Osteoblast (primary cell): ENCODE measurements around the gene LINC01488. TPM values are rescaled to one million over a fixed set of nuclear protein-coding genes. Genes with fewer than 3 reads are reported as not detected.

ENCODE experiments used
- DNase-seq: peaks from one replicate; pipeline ENCODE4 v3.0.0; 2011; ENCODE audit warnings: low spot score, mixed read lengths; ENCODE audit not compliant: insufficient read length; ENCODE audit errors: missing footprints
- H2AFZ ChIP-seq: 2 replicates; pipeline ENCODE4 v1.6.0; 2011; ENCODE audit warnings: mild to moderate bottlenecking, low read length
- H3K27ac ChIP-seq: 2 replicates; pipeline ENCODE4 v1.5.1; 2011; ENCODE audit warnings: mild to moderate bottlenecking, low read depth, low read length, moderate library complexity
- H3K27me3 ChIP-seq: 2 replicates; pipeline ENCODE4 v1.6.0; 2012; ENCODE audit warnings: mild to moderate bottlenecking, control low read depth, inconsistent platforms, low read length, moderate library complexity; ENCODE audit not compliant: insufficient read depth
- H3K36me3 ChIP-seq: 2 replicates; pipeline ENCODE4 v1.5.1; 2011; ENCODE audit warnings: mild to moderate bottlenecking, low read length, control low read depth, moderate library complexity; ENCODE audit not compliant: insufficient read depth
- H3K4me1 ChIP-seq: 2 replicates; pipeline ENCODE4 v1.5.1; 2011; ENCODE audit warnings: mild to moderate bottlenecking, low read length, control low read depth, moderate library complexity; ENCODE audit not compliant: insufficient read depth
- H3K4me2 ChIP-seq: 2 replicates; pipeline ENCODE4 v1.6.0; 2011; ENCODE audit warnings: mild to moderate bottlenecking, low read length; ENCODE audit not compliant: insufficient read depth
- H3K4me3 ChIP-seq: fragments of 200-600 bp; sonication (generic); 3 replicates; pipeline ENCODE4 v1.5.1; 2012; ENCODE audit warnings: mild to moderate bottlenecking, low read length, inconsistent platforms; ENCODE audit not compliant: insufficient read depth
- H3K79me2 ChIP-seq: 2 replicates; pipeline ENCODE4 v1.6.0; 2012; ENCODE audit warnings: mild to moderate bottlenecking, low read length, control low read depth, inconsistent platforms; ENCODE audit not compliant: insufficient read depth
- H3K9me3 ChIP-seq: 2 replicates; pipeline ENCODE4 v1.5.1; 2011; ENCODE audit warnings: low read depth, low read length, control low read depth
- H4K20me1 ChIP-seq: 2 replicates; pipeline ENCODE4 v1.6.0; 2012; ENCODE audit warnings: mild to moderate bottlenecking, low read length, control low read depth; ENCODE audit not compliant: insufficient read depth
- total RNA-seq: library from RNA; depleted of rRNA; stranded (reverse); fragments of >200 nt; gene quantifications from 2 replicates; pipeline ENCODE4 v1.2.3, GENCODE V29; 2012
- TF ChIP-seq, protein P1 (sequence below): IDR thresholded peaks from 2 replicates; pipeline ENCODE4 v1.5.1; 2011; ENCODE audit warnings: mild to moderate bottlenecking, low read depth, low read length, moderate library complexity; ENCODE audit errors: extremely low read depth

LINC01488 gene
- total RNA-seq, 1 donor: not detected

DNA sequence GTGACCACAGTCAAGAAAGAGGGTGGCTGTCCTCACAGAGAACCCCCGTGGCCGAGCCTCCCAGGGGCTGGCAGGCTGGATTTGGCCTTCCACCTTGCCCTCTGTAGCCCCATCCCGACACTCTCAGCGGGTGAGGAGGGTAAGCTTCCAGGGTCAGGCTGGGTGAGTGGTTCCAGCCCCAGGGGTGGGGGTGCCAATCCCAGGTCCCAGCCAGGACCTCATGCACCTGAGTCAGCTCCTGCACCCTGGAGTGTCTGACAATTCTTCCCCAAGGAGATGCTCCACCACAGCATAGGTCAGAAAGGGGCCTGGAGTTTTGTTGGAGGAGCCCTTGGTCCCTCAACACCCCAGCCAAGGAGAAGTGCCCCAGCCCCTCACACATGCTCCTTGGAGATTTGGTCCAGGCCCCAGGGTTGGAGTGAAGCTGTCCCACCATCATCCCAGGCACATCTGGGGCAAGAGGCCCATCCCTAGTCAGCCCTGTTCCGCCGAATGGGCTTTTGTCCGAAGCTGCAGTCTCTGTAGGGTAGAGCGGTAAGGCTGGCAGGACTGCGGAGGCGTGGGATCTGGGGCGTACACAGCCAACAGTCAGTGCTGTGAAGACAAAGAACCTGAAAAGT is 8.4 kb downstream of the LINC01488 start:
- no peak overlapping the region for H3K4me3 ChIP-seq
- H2AFZ ChIP-seq: no peak overlapping the region
- no peaks in the 10 kb centered on the region for H4K20me1 ChIP-seq
- H3K9me3 ChIP-seq: no peaks in the 10 kb centered on the region
- no peak overlapping the region for H3K27ac ChIP-seq
- no peaks in the 10 kb centered on the region for H3K27me3 ChIP-seq
- H3K4me1 ChIP-seq: no peaks in the 10 kb centered on the region
- TF ChIP-seq, protein P1, sequence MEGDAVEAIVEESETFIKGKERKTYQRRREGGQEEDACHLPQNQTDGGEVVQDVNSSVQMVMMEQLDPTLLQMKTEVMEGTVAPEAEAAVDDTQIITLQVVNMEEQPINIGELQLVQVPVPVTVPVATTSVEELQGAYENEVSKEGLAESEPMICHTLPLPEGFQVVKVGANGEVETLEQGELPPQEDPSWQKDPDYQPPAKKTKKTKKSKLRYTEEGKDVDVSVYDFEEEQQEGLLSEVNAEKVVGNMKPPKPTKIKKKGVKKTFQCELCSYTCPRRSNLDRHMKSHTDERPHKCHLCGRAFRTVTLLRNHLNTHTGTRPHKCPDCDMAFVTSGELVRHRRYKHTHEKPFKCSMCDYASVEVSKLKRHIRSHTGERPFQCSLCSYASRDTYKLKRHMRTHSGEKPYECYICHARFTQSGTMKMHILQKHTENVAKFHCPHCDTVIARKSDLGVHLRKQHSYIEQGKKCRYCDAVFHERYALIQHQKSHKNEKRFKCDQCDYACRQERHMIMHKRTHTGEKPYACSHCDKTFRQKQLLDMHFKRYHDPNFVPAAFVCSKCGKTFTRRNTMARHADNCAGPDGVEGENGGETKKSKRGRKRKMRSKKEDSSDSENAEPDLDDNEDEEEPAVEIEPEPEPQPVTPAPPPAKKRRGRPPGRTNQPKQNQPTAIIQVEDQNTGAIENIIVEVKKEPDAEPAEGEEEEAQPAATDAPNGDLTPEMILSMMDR: no peak
- H3K36me3 ChIP-seq: no peaks in the 10 kb centered on the region
- peak; percentile 0 for DNase-seq
- no peak overlapping the region for H3K4me2 ChIP-seq
- no peaks in the 10 kb centered on the region for H3K79me2 ChIP-seq

DNA sequence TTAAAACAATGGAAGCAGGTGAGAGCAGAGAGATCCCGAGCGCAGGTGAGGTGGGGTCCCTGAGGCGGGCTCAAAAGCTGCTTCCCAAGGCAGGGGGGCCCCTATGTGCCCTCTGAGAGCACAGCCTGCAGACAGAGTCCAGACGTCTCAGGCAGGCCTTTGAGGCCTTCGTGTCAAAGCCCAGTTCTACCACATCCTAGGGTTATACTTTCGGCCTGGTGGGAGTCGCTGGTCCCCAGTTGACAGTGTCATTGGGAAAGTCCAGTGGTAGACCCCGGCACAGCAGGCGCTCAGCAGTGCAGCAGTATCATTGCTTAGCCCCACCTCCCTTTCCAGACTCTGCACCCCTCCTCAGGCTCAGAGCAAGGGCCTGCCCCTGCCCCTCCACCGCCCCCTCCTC is 9.1 kb downstream of the LINC01488 start:
- Histone ChIP-seq H4K20me1 (no peaks in the 10 kb centered on the region), H3K4me2 (no peak overlapping the region), H3K27ac (no peak overlapping the region), H2AFZ (no peak overlapping the region), H3K9me3 (no peaks in the 10 kb centered on the region), H3K27me3 (no peaks in the 10 kb centered on the region), H3K4me3 (no peak overlapping the region), H3K4me1 (no peaks in the 10 kb centered on the region), H3K79me2 (no peaks in the 10 kb centered on the region), H3K36me3 (no peaks in the 10 kb centered on the region)
- TF ChIP-seq, protein P1: no peak
- DNase-seq: peak; percentile 3

DNA sequence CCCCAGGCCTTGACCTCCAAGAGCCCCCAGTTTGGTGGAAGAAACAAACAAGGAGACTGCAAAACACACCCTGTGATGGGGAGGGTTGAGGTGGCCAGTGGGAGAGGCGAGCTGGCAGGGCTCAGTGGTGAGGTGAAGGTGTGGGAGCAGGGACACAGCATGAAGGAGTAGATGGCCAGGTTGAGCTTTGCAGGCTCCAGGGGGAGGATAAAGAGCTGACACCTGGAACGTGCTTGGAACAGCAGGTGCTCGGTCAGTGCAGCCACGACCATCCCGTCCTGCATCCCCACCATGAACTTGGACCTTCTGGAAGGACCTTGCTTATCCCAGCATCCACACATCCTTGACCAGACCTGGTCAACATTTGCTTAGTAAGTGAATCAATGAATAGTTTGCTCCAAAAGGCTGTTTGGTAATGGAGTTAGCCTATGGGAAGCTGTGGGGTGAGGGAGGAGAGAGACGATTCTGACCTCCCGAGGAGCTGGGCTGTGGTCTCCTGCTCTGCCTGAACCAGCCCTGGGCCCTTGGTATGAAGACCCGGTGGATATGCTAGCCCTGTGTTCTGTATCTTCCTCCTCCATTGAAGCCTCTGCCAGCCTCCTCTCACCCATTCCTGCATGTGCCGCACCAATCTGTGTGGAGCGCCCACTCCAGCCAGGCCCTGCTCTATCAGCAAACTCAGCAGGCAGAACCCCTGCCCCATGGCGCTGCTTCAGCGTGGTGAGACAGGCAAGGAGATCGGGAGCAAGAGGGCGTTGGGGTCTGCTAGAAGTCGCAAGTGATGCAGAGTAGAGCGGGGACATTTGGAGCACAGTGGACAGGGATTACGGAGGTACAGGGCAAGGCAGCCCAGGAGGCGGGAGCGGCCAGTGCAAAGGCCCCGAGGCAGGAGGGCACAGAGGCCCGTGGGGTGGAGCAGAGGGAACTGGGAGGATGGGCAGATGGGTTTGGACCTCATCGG is 9.9 kb downstream of the LINC01488 start:
- H2AFZ ChIP-seq: no peak overlapping the region
- peak; percentile 73 for DNase-seq
- H3K4me2 ChIP-seq: no peak overlapping the region
- peaks cover under 1% of the 10 kb centered on the region for H3K4me1 ChIP-seq
- H3K79me2 ChIP-seq: no peaks in the 10 kb centered on the region
- no peak overlapping the region for H3K4me3 ChIP-seq
- H4K20me1 ChIP-seq: no peaks in the 10 kb centered on the region
- TF ChIP-seq, protein P1: no peak
- H3K27me3 ChIP-seq: no peaks in the 10 kb centered on the region
- no peaks in the 10 kb centered on the region for H3K9me3 ChIP-seq
- H3K27ac ChIP-seq: no peak overlapping the region
- H3K36me3 ChIP-seq: no peaks in the 10 kb centered on the region
